ENCODE measurements around the gene OR8B12.
"Not testable (repeated sequence)": the region's sequence is repeated elsewhere in the genome, so short reads cannot be mapped to it uniquely, and the experiment has no call there.

Gene OR8B12

GRCh38 chr11:124519850-124520549 is 23.5 kb downstream of the OR8B12 start:
- DNase-seq, result no peak

GRCh38 chr11:124518989-124519451 is 24.4 kb downstream of the OR8B12 start:
- DNase-seq, result no peak

DNA sequence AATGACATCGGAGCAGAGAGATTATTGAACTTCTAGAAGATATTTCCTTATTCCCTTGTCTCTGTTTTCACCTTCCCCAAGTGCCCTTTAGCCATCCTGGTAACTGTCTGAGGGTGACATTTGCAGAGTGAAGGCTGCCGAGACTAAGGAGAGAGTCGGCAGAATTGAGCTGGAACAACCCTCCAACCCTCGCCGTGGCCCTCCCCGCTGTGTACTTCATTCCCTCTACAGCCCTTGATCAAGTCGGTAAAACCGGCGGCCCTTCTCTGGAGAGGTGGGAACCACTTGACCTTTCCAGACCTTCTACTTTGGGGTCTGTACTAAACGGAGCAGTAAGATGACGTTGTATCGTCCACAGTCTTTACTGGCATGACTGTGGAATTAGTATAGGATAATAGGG is 26.1 kb downstream of the OR8B12 start:
- no peak for DNase-seq

DNA sequence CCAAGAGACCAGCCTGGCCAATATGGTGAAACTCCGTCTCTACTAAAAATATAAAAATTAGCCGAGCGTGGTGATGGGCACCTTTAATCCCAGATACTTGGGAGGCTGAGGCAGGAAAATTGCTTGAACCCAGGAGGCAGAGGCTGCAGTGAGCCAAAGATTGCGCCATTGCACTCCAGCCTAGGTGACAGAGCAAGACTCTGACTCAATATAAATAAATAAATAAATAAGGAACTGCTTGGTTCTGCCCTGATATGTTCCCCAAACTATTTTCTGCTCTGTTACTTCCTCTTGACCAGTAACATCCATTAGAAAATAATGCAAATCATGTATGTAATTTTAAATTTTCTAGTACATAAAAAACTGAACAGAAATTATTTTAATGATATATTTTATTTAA is 28.8 kb downstream of the OR8B12 start:
- DNase-seq, result not testable (repeated sequence)

- no peak for DNase-seq
These were observed 29.3 kb downstream of the OR8B12 start for GRCh38 chr11:124514131-124514530.

GRCh38 chr11:124511745-124512144 is 31.7 kb downstream of the OR8B12 start:
- DNase-seq, result no peak

GRCh38 chr11:124510279-124510678 is 33.2 kb downstream of the OR8B12 start:
- no peak for DNase-seq

- DNase-seq, result no peak
These were observed 43.7 kb downstream of the OR8B12 start for GRCh38 chr11:124499711-124500110.

GRCh38 chr11:124493016-124493655 is 50.3 kb downstream of the OR8B12 start:
- no peak for DNase-seq

All from NCI-H187 (cell line).